RPMI7951 (cell line): ENCODE data around the gene NIN. TPM values are rescaled to one million over a fixed set of nuclear protein-coding genes. Genes with fewer than 3 reads are reported as not detected.
A peak's percentile ranks its signal among the peaks of the same experiment; 100 is the strongest.
"Not testable (repeated sequence)": the region's sequence is repeated elsewhere in the genome, so short reads cannot be mapped to it uniquely, and the experiment has no call there.

Experiments
- DNase-seq: peaks from one replicate; pipeline ENCODE4 v3.0.0-alpha.2; 2012; ENCODE audit warnings: low read depth
- total RNA-seq: library from RNA; depleted of rRNA; stranded (reverse); fragments of >200 nt; shearing (Covaris generic); gene quantifications from 2 replicates; pipeline ENCODE4 v1.2.3, GENCODE V29; 2014

The NIN gene
- total RNA-seq, 1 experiment from 2014 or later, result 20.7 TPM

DNA sequence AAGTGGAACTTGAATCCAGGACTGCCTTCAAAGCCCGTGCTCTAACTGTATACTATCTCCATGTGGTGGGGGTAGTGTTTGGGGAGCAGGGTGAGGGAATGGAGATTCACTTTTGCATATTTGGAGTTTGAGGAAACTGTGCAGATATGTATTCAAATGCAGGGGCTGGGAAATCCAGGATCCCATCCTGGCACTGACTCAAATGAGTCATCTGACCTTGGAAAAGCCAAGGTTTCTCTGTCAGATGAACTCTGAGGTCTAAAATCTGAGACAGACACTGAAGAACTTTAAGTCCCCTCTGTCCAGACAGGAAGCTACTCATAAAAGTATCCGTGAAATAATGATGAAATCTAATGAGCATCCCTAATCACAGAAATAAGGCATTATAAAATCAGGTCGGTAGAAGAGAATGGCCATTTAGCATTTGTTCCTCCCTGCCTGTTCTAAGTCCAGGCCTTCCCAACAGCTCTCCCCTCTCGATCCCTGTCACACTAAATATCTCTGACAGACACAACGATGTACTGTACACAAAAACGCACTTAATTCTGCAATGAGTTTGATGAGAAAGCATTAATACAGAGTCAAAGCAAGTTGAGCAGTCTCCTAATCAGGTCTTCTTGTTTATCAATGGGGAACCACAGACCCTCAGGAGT, 14.4 kb downstream of the NIN start:
- peak; percentile 74 for DNase-seq

DNA sequence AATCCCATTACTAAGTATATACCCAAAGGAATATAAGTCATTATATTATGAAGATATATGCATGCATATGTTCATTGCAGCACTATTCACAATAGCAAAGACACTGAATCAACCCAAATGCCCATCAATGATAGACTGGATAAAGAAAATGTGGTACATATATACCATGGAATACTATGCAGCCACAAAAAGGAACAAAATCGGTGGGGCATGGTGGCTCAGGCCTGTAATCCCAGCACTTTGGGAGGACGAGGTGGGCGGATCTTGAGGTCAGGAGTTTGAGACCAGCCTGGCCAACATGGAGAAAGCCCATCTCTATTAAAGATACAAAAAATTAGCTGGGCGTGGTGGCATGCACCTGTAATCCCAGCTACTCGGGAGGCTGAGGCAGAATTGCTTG, 15.4 kb downstream of the NIN start:
- DNase-seq, result not testable (repeated sequence)

DNA sequence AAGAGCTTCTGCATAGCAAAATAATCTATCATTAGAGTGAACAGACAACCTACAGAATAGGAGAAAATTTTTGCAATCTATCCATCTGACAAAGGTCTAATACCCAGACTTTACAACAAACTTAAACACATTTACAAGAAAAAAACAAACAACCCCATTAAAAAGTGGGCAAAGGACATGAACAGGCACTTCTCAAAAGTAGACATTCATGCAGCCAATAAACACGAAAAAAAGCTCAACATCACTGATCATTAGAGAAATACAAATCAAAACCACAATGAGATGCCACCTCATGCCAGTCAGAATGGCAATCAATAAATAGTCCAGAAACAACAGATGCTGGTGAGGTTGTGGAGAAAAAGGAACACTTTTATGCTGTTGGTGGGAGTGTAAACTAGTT, 15.9 kb downstream of the NIN start:
- not testable (repeated sequence) for DNase-seq

DNA sequence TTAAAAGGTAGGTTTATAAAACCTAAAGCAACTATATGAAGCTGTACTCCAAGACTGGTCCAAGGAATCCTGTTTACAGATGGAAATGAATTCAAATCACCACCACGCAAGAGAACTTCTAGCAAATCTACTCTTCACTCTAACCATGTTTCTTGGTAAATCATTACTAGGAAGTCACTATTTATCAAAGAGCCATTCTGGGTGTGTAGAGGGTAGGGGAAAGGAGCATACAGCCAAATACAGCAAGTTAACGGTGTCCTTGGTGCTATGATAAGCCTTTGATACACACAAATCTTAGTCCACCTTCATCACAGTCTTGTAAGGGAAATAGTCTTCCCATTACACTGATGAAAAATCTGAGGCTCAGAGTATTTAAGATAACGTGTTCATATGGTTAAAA, 16.8 kb downstream of the NIN start:
- no peak for DNase-seq

DNA sequence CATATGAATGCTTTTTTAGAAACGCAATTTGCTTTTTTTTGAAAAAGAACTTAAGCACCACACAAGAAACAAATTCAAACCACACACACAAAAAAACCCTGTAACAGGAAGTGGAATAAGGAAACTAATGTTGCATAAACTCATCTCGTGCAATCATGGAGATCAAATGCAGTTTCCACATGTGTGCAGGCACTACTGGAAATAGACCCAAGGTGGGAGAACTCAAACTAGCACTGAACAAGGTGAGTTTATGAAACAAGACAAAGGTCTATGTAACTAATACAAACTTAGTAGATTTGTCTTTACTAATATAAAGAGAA, 17.5 kb downstream of the NIN start:
- peak; percentile 23 for DNase-seq

DNA sequence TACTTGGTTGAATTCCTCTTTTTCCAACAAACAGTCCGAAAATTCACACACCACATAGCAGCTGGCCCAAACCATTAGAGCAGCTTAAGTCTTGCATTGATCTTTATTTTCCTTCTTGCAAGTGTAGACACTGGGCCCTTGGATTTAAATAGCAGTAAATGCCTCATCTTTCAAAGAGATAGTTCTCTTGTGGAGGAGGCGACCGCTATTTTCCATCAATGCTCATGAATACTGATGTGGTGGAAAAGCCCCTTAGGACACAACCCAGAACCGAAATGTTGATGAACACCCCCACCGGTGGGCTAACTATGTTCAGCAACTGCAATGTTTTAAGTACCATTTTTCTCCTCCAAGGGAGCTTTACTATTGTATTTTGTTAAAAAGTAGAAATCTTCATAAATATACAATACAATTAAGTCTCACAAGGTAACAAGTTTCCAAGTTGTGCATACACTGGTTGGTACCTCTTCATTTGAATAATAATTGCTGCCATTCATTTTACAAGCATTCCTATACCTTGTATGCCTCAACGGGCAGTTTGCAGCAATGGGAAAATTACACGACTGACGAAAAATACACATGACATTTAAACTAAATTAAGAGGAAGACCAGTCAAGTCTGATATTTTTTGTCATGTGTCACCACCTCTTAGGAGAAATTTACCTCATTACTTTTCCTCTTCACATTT, 18.0 kb downstream of the NIN start:
- no peak for DNase-seq

DNA sequence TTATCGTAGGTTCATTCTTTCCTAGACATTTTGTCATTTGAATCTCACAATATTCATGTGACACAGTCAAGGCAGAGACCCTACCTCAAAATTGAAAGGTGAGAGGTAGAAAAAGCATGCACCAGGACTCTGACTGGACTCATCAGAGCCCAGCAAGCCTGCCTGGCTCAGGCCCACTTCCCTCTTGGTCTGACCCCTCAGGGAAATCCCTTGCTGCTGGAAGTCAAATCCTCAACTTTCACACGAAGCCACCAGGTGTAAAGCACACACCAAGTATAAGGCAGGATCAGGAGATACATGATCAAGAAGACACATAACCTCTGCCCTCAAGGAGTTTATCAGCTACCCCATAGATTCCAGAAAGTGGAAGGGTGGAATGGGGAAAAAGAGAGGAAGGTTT, 18.8 kb downstream of the NIN start:
- no peak for DNase-seq

DNA sequence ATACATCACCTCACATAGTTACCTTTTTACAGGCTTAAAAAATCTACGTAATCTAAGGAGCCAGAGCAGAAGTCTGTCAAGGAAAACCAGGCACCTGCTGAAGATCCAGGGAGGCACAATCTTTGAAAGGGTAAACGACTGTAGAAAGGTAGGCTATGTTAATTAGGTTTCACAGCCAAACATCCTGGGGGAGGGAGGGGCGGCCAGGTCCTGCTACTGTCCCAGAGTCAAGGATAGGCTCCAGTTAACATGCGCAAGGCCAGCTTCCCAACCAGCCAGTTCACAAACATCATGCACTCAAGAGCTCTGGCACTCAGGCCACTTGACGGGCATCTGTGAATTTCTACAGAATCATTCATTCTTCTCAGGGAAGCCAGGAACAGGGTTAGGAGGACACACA, 22.9 kb downstream of the NIN start:
- no peak for DNase-seq

DNA sequence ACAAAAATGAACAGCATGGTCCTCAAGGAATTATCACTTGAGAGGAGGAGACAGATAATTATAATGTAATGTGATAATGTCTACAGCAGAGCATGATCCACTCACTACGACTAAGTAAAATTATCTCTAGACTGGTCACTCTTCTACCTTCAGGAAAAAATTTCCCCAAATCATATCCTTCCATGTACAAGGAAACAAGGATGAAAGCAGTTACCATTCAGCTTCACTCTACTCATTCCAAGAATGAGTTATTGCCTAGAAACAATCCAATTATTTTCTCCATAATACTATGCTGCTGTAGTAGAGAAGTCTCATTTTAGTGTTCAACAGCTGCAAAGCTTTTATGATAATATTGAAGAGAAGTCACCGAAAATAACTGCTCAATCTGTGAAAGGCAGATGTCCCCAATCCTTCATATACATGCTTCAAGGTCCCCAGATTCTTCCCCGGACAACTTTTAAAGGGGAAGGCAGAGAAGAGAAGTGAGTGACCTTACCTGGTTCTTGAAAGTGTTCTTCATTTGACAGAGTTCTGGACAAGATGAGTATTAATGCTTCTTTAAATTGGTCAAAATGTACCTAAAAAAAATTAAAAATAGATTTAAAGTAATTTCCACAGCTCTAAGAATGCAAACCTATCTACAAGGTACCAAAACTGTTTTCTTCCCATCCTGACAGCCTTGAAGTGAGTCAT, 24.6 kb downstream of the NIN start:
- DNase-seq, result no peak

DNA sequence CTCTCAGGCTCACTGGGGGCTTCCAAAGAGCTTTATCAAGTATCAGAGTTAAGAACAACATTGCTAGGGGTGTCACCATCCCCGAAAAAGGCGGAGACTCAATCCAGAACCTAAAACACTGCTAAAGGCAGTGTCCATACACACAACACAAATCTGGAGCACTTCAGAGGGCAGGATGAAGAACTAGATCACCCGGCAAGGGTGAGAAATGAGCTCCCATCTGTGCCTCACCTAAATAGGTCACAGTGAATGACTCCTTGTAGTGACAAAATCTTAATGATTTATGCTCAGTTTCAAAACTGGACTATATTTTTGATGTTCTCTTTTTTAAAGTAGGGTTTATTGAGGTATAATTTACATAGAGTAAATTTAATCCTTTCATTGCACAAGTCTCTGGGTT, 25.6 kb downstream of the NIN start:
- DNase-seq, result no peak

DNA sequence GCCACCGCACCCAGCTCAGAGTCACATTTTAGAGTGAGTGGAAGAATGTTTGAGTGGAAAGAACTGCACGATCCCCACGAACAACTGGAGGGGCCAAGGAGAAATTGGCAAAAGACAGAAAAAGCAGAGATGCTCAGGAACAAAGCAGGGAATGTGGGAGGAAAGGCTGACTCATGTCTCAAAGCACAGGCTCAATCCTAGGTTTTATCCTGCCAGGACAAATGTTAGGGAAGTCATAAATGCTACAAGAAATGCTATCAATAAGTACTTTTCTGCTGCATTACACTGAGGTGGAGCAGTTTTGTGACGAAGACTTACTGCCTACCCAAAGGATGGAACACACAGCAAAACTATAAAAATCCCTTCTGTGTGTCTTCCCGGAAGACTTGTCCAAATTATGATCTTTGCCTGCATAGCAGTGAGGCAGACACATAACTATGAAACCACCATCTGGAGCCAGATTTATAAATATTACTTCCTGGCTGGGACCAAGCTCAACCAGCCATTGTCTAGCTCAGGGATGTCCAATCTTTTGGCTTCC, 26.7 kb downstream of the NIN start:
- peak; percentile 58 for DNase-seq

DNA sequence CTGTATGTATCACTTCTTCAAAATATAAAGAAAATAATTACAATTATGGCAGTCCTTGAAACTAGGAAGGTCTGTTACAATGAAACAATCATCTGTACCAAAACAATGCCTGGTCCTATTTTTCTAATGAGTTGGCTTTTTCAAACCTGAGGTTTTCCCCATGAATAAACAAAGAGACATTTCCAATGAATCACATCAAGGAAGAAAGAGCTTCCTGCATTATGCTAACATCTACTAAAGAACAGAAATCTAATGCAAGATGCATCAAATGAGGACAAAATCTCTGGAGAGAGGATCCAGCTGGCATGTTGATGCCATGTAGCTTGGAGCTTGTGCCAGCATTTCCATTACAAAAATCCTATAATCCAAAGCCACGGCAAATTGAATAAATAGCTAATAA, 29.3 kb downstream of the NIN start:
- DNase-seq, result peak; percentile 35

DNA sequence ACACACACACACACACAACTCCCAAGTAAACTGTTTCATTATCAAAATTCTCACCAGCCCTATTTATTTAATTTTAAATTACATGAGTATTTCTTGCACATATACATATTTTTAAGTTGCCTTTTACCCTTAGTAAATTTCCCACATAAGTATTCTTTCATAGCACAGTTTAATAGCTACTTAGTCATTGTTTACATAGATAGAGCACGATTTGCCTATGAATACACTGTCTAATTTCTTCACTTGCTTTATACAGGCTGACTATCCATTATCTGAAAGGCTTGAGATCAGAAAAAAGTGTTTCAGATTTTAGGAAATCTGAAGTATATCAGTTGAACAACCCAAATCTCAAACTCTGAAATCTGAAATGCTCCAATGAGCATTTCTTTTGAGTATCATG, 30.9 kb downstream of the NIN start:
- DNase-seq, result no peak

DNA sequence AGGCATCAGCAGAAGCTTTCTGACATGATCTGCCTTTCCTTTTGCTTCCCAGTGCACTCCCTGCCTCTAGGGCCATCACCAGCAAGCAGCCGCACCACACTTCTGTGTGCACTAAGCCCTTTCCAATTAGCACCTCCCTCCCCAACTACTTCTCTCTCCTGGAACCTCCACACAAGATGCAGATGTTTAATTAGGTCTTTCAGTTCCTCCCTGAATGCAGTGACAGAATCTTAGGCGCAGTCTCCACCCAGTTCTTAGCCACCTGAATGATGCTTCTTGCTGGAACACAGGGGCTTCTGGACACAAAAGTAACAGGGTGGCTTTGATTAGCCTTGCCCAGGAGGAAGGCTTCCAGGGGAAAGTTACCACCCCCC, 32.9 kb downstream of the NIN start:
- DNase-seq, result no peak

DNA sequence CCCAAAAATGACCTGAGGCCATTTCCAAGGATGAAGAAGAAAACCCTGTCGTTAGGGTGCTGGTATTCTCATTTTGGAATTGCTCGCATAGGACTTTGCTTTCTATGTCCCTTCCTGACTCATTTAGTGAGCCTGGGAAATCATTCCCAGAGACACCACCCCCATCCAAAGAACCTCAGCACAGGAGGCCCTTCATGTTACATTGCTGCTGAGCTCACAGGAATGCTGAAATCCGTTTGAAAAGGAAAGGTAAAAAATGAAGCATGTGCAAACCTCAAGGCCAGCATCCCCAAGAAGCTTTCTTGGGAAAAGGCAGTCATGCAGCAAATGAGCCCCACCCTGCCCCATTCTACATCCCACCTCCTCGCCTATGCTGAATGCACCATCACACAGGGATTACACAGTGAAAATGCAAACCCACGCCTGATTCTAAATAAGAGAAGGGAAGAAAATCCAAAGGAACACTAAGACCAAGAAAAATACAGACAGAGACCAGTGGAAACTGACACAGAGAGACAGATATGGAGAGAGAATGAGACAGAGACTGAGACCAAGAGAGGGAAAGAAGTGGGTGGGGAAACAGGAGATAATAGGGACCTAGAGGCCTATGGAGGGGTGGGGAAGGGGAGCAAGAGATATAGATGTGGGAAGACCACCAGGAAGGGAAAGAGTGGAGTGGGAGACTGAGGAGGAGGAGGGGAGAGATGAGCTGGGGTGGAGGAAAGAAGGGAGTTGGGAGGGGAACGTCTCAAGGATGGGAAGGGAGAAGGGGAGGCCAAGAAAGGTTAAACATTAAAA, 33.5 kb downstream of the NIN start:
- DNase-seq, result no peak

DNA sequence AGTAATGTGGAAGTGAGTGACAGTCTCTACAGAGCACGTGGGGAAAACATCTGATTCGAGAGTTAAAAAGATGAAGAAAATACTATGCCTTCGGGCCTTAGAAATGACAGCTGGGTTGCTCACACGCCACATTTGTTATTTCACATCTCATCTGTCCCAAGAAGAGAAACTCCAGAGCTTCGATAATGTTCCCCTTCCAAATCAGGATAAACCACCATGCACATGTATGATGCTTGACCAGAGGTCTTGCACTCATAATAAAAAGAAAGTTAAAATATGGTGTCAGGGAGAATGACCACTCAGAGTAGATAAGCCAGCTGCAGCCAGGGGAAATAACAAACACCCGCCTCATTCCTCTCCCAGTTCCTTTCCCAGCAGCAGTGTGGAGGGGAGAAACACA, 34.6 kb downstream of the NIN start:
- DNase-seq, result peak; percentile 30

DNA sequence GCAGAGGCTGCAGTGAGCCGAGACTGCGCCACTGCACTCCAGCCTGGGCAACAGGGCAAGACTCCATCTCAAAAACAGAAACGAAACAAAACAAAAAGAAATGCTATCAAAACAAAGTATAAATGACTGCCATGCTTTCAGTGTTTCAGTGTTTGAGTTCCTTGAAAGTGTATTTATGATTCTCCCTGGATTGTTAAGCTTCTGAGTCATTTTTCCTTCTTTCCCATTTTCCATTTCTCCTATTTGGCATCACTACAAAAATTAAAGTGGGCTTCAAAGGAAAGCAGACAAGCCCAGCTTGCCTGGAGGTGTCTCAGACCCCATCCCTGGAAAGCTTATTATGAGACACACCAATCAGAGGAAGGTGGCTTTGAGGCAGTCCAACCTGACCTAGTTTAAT, 35.1 kb downstream of the NIN start:
- DNase-seq, result peak; percentile 2

DNA sequence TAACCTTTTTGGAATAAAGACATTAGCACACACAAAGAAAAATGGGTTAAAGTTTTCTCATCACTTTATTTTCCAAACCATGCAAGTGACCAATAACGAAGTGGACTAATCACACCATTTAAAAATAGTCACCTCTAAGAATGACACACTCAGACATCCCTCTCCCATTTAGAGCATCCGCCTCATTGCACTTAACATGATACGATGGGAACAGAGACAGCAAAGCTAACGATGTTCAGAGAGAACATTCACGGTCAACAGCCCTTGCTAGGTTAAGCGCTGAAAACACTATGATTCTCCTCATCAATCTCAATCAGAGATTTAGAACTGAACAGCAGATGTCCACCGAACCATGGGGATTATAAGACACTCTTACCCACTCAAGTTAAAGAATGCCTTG, 35.8 kb downstream of the NIN start:
- DNase-seq, result no peak

DNA sequence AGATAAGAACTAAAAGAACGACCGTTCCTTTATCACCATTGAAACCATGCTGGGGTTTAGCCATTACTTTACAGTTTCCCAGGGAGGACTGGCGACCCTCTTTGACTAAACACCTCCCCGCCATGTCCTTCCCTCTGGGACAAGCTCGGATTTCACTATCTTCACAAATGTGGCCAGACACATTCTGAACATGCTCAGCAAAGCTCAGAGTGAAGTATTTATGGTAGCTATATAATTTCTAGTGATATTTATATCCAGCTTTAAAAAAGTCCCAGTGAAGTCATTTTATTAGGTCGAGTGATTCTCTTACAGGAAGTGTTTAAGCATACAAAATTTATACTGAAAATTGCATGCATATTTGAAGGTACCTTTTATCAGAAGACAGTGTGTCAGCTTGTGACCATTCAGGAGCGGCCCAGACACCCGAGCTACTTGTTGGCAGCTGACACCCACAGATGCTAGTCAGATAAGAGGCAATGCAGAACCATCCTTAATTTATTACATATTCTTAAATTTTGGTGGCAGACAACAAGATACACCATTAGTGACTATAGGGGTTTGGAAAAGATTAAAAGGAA, 36.8 kb downstream of the NIN start:
- DNase-seq, result no peak

DNA sequence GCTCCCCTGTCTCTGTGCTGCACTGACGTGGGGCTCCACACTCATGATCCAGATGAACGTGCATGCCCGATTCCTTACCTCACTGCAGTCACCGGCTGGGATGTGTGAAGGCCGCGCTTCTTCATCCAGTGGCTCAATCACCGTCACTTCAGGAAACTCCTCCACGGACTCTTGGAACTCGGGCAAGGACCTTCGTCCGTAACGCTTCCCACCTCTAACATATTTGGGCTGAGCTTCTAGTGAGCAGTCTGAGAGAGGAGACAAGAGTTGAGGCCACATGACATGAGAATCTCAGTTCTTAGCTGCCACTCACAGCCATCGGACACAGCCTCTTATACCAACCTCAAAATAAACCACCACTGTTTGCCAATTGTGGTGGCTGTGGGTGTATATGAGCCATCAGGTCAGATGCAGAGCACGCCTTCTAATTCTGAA, 38.3 kb downstream of the NIN start:
- DNase-seq, result no peak

DNA sequence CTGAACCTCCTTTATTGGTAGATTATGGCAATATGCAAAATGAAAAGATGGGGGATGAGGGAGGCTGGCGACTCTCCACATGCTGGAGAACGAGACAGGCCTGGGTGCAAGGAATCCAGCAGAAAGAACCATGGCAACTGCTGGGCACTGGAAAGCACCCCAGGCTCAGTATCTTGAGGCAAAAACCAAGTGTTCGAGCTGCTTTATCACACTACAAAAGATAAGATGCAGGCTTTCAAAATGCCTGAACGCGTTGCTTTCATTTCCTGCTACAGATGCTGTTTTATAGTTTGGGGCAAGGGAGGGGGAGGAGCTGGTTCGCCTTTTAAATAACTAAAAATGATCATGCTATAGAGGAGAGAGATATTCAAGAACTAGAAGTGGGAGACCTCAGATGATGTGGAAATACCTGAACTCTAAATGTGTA, 38.9 kb downstream of the NIN start:
- no peak for DNase-seq

DNA sequence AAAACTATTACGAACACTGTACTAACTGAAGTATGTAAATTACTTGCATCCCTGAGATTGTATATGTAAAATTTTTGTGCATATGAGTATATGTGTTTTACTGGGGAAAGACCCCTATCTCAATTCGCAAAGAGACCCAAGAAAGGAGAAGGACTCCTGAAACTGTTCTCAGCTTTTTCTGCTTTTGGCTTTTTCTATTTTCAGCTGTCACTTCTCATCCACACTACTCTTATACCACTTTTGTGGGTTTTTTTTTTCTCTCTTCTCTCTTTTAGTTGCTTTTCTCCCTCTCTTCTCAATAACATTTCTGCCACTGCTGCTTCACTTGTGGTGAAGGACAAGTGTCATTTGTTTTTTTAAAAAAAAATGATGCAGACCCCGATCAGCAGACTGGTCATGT, 39.8 kb downstream of the NIN start:
- DNase-seq, result no peak
